ENCODE measurements around the gene BNC2.

GRCh38 chr9:16532681-16533450 is 337.6 kb downstream of the BNC2 start:
- TF ChIP-seq POLR2A (IDR thresholded peaks at IDR 0.05): no peak
- TF ChIP-seq CTCF (IDR thresholded peaks at IDR 0.05): no peak

Data from right lobe of liver (tissue), 4 donors.